SK-N-SH (cell line): ENCODE results near the gene ACBD7. TPM values are rescaled to one million over a fixed set of nuclear protein-coding genes. Genes with fewer than 3 reads are reported as not detected.

Experiments
- CTCF ChIA-PET: fragments of 300-600, 350-600 bp; formaldehyde crosslinking; extraction: SDS; loops from one replicate; lab custom pipeline; 2021; lab: Yijun Ruan, JAX
- POLR2A ChIA-PET: fragments of 350-600 bp; sonication (Branson Sonifier 250); formaldehyde crosslinking; extraction: SDS; loops from one replicate; lab custom pipeline; 2020; ENCODE audit warnings: antibody characterized with exemption, inconsistent platforms; lab: Yijun Ruan, JAX
- DNase-seq: peaks from one replicate; pipeline ENCODE4 v3.0.0; 2012
- H2AFZ ChIP-seq: fragments of 200-600 bp; sonication (generic); 2 replicates; pipeline ENCODE4 v1.8.1; 2016; ENCODE audit warnings: antibody characterized with exemption, mild to moderate bottlenecking, low read depth
- H3F3A ChIP-seq: fragments of 200-600 bp; sonication (generic); replicated peaks from 2 replicates; pipeline ENCODE3; 2016; ENCODE audit warnings: antibody characterized with exemption, mild to moderate bottlenecking; ENCODE audit not compliant: insufficient read depth
- H3K27ac ChIP-seq, 2 experiments: fragments of 200-500 bp in 1 of 2; fragments of 200-600 bp in 1 of 2; sonication (Bioruptor generic) in 1 of 2; sonication (generic), shearing (Covaris generic) in 1 of 2; 2 replicates each; pipeline versions ENCODE4 v1.5.1 to v1.6.1; 2014 to 2016; ENCODE audit warnings: low read depth in 2 of 2, inconsistent platforms in 1 of 2, low read length in 1 of 2, mild to moderate bottlenecking in 1 of 2, mixed read lengths in 1 of 2
- H3K27me3 ChIP-seq: fragments of 200-600 bp; sonication (generic), shearing (Covaris generic); 2 replicates; pipeline ENCODE4 v1.6.1; 2016; ENCODE audit warnings: mixed run types; ENCODE audit not compliant: insufficient read depth
- H3K36me3 ChIP-seq, 2 experiments: fragments of 200-500 bp in 1 of 2; fragments of 200-600 bp in 1 of 2; sonication (Bioruptor generic) in 1 of 2; sonication (generic) in 1 of 2; replicated peaks in 1 of 2; 2 replicates each; pipeline versions ENCODE3 to v1.5.1; 2014 to 2016; ENCODE audit warnings: low read length in 1 of 2, mild to moderate bottlenecking in 1 of 2; ENCODE audit not compliant: insufficient read depth in 2 of 2, control insufficient read depth in 1 of 2
- H3K4me1 ChIP-seq, 2 experiments: fragments of 200-500 bp in 1 of 2; fragments of 200-600 bp in 1 of 2; sonication (Bioruptor generic) in 1 of 2; sonication (generic), shearing (Covaris generic) in 1 of 2; 2 replicates each; pipeline versions ENCODE4 v1.5.1 to v1.6.1; 2014 to 2016; ENCODE audit warnings: low read depth in 1 of 2, low read length in 1 of 2, mixed run types in 1 of 2; ENCODE audit not compliant: insufficient read depth in 2 of 2, control insufficient read depth in 1 of 2
- H3K4me2 ChIP-seq: fragments of 200-600 bp; sonication (generic), shearing (Covaris generic); 2 replicates; pipeline ENCODE4 v1.6.1; 2017; ENCODE audit warnings: mixed run types
- H3K4me3 ChIP-seq, 2 experiments: fragments of 200-500 bp in 1 of 2; fragments of 200-600 bp in 1 of 2; sonication (Bioruptor generic) in 1 of 2; sonication (generic), shearing (Covaris generic) in 1 of 2; 2 replicates each; pipeline versions ENCODE4 v1.5.1 to v1.8.1; 2014 to 2016; ENCODE audit warnings: low read depth in 2 of 2, inconsistent platforms in 1 of 2, low read length in 1 of 2, mild to moderate bottlenecking in 1 of 2, mixed read lengths in 1 of 2, moderate library complexity in 1 of 2
- H3K79me2 ChIP-seq: fragments of 200-600 bp; sonication (generic); 2 replicates; pipeline ENCODE4 v1.8.1; 2017; ENCODE audit warnings: mild to moderate bottlenecking; ENCODE audit not compliant: insufficient read depth
- H3K9ac ChIP-seq: fragments of 200-600 bp; sonication (generic); 2 replicates; pipeline ENCODE4 v1.6.1; 2017; ENCODE audit warnings: mixed run types
- H3K9me2 ChIP-seq: fragments of 200-600 bp; sonication (generic); 2 replicates; pipeline ENCODE4 v1.6.1; 2017; ENCODE audit warnings: mixed run types
- H3K9me3 ChIP-seq: fragments of 200-600 bp; sonication (generic); 2 replicates; pipeline ENCODE4 v1.6.1; 2017; ENCODE audit warnings: mixed run types, mild to moderate bottlenecking, moderate library complexity
- H4K20me1 ChIP-seq: fragments of 200-600 bp; sonication (generic); 2 replicates; pipeline ENCODE4 v1.6.1; 2017; ENCODE audit warnings: mild to moderate bottlenecking, mixed run types; ENCODE audit not compliant: insufficient read depth
- CTCF ChIP-seq: fragments of 200-600 bp; sonication (generic); IDR thresholded peaks from 2 replicates; pipeline ENCODE4 v1.6.1; 2017; ENCODE audit warnings: antibody characterized with exemption, mild to moderate bottlenecking, moderate library complexity
- EP300 ChIP-seq, 2 experiments: IDR thresholded peaks; 2 replicates each; pipeline versions ENCODE4 v1.4.0 to v1.6.1; 2012; ENCODE audit warnings: borderline replicate concordance in 1 of 2, low read depth in 1 of 2, low read length in 1 of 2
- EZH2phosphoT487 ChIP-seq: fragments of 200-600 bp; sonication (generic); IDR thresholded peaks from 2 replicates; pipeline ENCODE4 v1.6.1; 2017; ENCODE audit warnings: low read depth, mixed run types, mild to moderate bottlenecking, antibody characterized with exemption, moderate library complexity, borderline replicate concordance
- FOSL2 ChIP-seq: IDR thresholded peaks from 2 replicates; pipeline ENCODE4 v1.4.0; 2012; ENCODE audit warnings: low read depth, mild to moderate bottlenecking, moderate library complexity, borderline replicate concordance
- FOXJ3 ChIP-seq: sonication (generic); formaldehyde crosslinking; IDR thresholded peaks from 2 replicates; pipeline ENCODE4 v1.5.1; 2020; ENCODE audit warnings: mild to moderate bottlenecking, missing genetic modification reagents
- GABPA ChIP-seq: IDR thresholded peaks from 2 replicates; pipeline ENCODE4 v1.4.0; 2012; ENCODE audit warnings: low read depth, mild to moderate bottlenecking
- GATA2 ChIP-seq: sonication (generic); formaldehyde crosslinking; IDR thresholded peaks from 2 replicates; pipeline ENCODE4 v1.5.0; 2020; ENCODE audit warnings: mild to moderate bottlenecking, missing genetic modification reagents
- JUND ChIP-seq: IDR thresholded peaks from 2 replicates; pipeline ENCODE4 v1.4.0; 2012
- MAX ChIP-seq: IDR thresholded peaks from 2 replicates; pipeline ENCODE4 v1.4.0; 2012; ENCODE audit warnings: low read depth
- MEF2A ChIP-seq: IDR thresholded peaks from 2 replicates; pipeline ENCODE4 v1.4.0; 2012; ENCODE audit warnings: low read depth, borderline replicate concordance
- MXI1 ChIP-seq: IDR thresholded peaks from 2 replicates; pipeline ENCODE4 v1.6.1; 2012; ENCODE audit warnings: mild to moderate bottlenecking, low read depth, low read length, improper control_type of control experiment
- NFIC ChIP-seq: IDR thresholded peaks from 2 replicates; pipeline ENCODE4 v1.4.0; 2012; ENCODE audit warnings: borderline replicate concordance
- NRF1 ChIP-seq: IDR thresholded peaks from 2 replicates; pipeline ENCODE4 v1.6.1; 2012; ENCODE audit warnings: low read depth, mild to moderate bottlenecking, low read length
- PBX3 ChIP-seq: IDR thresholded peaks from 2 replicates; pipeline ENCODE4; 2012
- POLR2AphosphoS5 ChIP-seq: IDR thresholded peaks from 2 replicates; pipeline ENCODE4 v1.6.1; 2012; ENCODE audit warnings: low read depth, low read length
- RAD21 ChIP-seq: IDR thresholded peaks from 2 replicates; pipeline ENCODE4 v1.6.1; 2012; ENCODE audit warnings: mild to moderate bottlenecking, low read length
- RCOR1 ChIP-seq: fragments of 150-350 bp; IDR thresholded peaks from 2 replicates; pipeline ENCODE4 v1.6.1; 2017; ENCODE audit warnings: antibody characterized with exemption, low read length
- SIN3A ChIP-seq: IDR thresholded peaks from 2 replicates; pipeline ENCODE4 v1.6.1; 2012; ENCODE audit warnings: low read depth, mild to moderate bottlenecking, low read length, moderate library complexity, borderline replicate concordance
- SMC3 ChIP-seq: IDR thresholded peaks from 2 replicates; pipeline ENCODE4 v1.6.1; 2012; ENCODE audit warnings: low read depth, low read length, improper control_type of control experiment
- TAF1 ChIP-seq: IDR thresholded peaks from 2 replicates; pipeline ENCODE4 v1.6.1; 2012; ENCODE audit warnings: low read depth, mild to moderate bottlenecking, low read length, moderate library complexity, borderline replicate concordance
- TEAD4 ChIP-seq: IDR thresholded peaks from 2 replicates; pipeline ENCODE4 v1.4.0; 2012; ENCODE audit warnings: mild to moderate bottlenecking, borderline replicate concordance; ENCODE audit not compliant: insufficient read depth
- USF1 ChIP-seq: IDR thresholded peaks from 2 replicates; pipeline ENCODE4 v1.4.0; 2012; ENCODE audit warnings: low read depth, borderline replicate concordance
- WGBS: methylation state at CpG from one replicate; pipeline ENCODE4 v1.1.6; 2017; ENCODE audit warnings: low lambda C conversion rate; 5-methylcytosine and 5-hydroxymethylcytosine counted together
- polyA plus RNA-seq, 3 experiments: library from polyadenylated mRNA; depleted of rRNA; stranded (reverse); fragments of >200 nt; gene quantifications; 2 replicates each; pipeline ENCODE4 v1.2.3, GENCODE V29; 2012

The ACBD7 gene
- polyA plus RNA-seq, 1 of the 3 experiments (the other 2 are of a cell fraction) = 0.92 TPM

GRCh38 chr10:15099886-15100285 is 11.3 kb upstream of the ACBD7 start:
- H3K9ac ChIP-seq = no peak overlapping the region
- ChIA-PET CTCF (interaction anchor here (0.8 kb wide), 2 partner anchors 14 to 271 kb away, joined by 3 read pairs; partner anchors contain the start of gene FAM171A1), POLR2A (interaction anchor here (0.5 kb wide), 2 partner anchors 24 to 138 kb away, joined by 3 to 5 read pairs; no protein-coding TSS in a partner anchor)
- H3K9me3 ChIP-seq = no peaks in the 10 kb centered on the region
- peaks cover 23 to 26% of the 10 kb centered on the region in 2 experiments for H3K36me3 ChIP-seq
- H3K4me2 ChIP-seq = 0 out of 2 replicates have a peak overlapping the region, but pooled peaks have one; percentile 93
- H3K79me2 ChIP-seq = peaks cover 56% of the 10 kb centered on the region
- H3F3A ChIP-seq = peaks cover 12% of the 10 kb centered on the region
- no peaks in the 10 kb centered on the region for H4K20me1 ChIP-seq
- WGBS = 100% methylated on average over 4 of the region's 4 CpGs
- TF ChIP-seq GATA2 = no peak
- no peak for TF ChIP-seq SIN3A
- no peak for TF ChIP-seq TEAD4
- H3K27ac ChIP-seq = no peak overlapping the region
- H3K4me1 ChIP-seq = peaks cover 4 to 8% of the 10 kb centered on the region in 2 experiments; a peak in 2 of 4 replicates
- no peak for DNase-seq
- no peak overlapping the region for H3K4me3 ChIP-seq
- H3K9me2 ChIP-seq = no peaks in the 10 kb centered on the region
- no peak overlapping the region for H2AFZ ChIP-seq
- no peaks in the 10 kb centered on the region for H3K27me3 ChIP-seq

- peak; percentile 99 for DNase-seq
- no peaks in the 10 kb centered on the region for H3K9me2 ChIP-seq
- ChIA-PET CTCF (interaction anchor here (0.7 to 1.0 kb wide), 2 partner anchors 9 to 259 kb away, joined by 3 to 4 read pairs; partner anchors contain the start of genes CDNF, HSPA14 and MSANTD7), POLR2A (interaction anchor here (1.2 to 1.3 kb wide), 2 partner anchors 137 to 138 kb away, joined by 3 to 4 read pairs; partner anchors contain the start of gene MEIG1)
- H3K27me3 ChIP-seq = no peaks in the 10 kb centered on the region
- peaks cover 8% of the 10 kb centered on the region for H3F3A ChIP-seq
- peak within 1 kb of the TSS; percentile 91 for H3K9ac ChIP-seq
- peak within 1 kb of the TSS; percentile 95 for H2AFZ ChIP-seq
- H3K36me3 ChIP-seq = peaks cover 4 to 6% of the 10 kb centered on the region in 2 experiments
- peaks cover 4 to 8% of the 10 kb centered on the region in 2 experiments; a peak in 2 of 4 replicates for H3K4me1 ChIP-seq
- H3K4me3 ChIP-seq = peak within 1 kb of the TSS; percentile 77 to 82
- WGBS = 1% methylated on average over 16 of the region's 84 CpGs
- no peaks in the 10 kb centered on the region for H4K20me1 ChIP-seq
- H3K9me3 ChIP-seq = no peaks in the 10 kb centered on the region
- H3K27ac ChIP-seq = peak within 1 kb of the TSS; percentile 94 to 98
- H3K4me2 ChIP-seq = peak within 1 kb of the TSS; percentile 93
- peaks cover 49% of the 10 kb centered on the region for H3K79me2 ChIP-seq
- TF ChIP-seq MAX = peak; percentile 43
- TF ChIP-seq RCOR1 = no peak
- TF ChIP-seq POLR2AphosphoS5 = peak; percentile 87
- no peak for TF ChIP-seq FOSL2
- no peak for TF ChIP-seq SMC3
- TF ChIP-seq TEAD4 = no peak
- no peak for TF ChIP-seq EZH2phosphoT487
- TF ChIP-seq NRF1 = peak; percentile 86
- TF ChIP-seq USF1 = peak; percentile 55; the same call in 1 of the 2 replicates
- TF ChIP-seq NFIC = no peak
- no peak for TF ChIP-seq PBX3
- no peak for TF ChIP-seq CTCF
- peak; percentile 70 for TF ChIP-seq MXI1
- peak; percentile 14; the same call in 1 of the 2 replicates for TF ChIP-seq JUND
- TF ChIP-seq RAD21 = no peak
- TF ChIP-seq GABPA = peak; percentile 69
- no peak for TF ChIP-seq MEF2A
- TF ChIP-seq EP300 (IDR thresholded peaks at IDR 0.05; ENCODE audit: borderline replicate concordance in 1 of 2, low read depth in 1 of 2, low read length in 1 of 2) = no peak
- no peak for TF ChIP-seq FOXJ3 (CRISPR knock-in tag)
- peak; percentile 86 for TF ChIP-seq TAF1
Observed at GRCh38 chr10:15097011-15097812, 8.6 kb upstream of the ACBD7 start, which contains the start of gene RPP38. Gene RPP38, plus strand, starts transcription at chr10:15097355. Its CDS starts 5,960 bp downstream, at chr10:15103315.
